ENCODE results near the gene TEX101. TPM values are rescaled to one million over a fixed set of nuclear protein-coding genes. Genes with fewer than 3 reads are reported as not detected.

TEX101 gene
- total and polyA plus RNA-seq, 9 donors = 0.17 TPM; not detected in 8

- Histone ChIP-seq H3K4me1 (ENCODE audit: control insufficient read depth, insufficient read depth, low read length) (no peaks in the 10 kb centered on the region), H3K9me3 (replicated peaks; ENCODE audit: control insufficient read depth, low read depth, low read length) (no peaks in the 10 kb centered on the region), H3K27me3 (ENCODE audit: control insufficient read depth, insufficient read depth, low read length) (no peaks in the 10 kb centered on the region), H3K36me3 (ENCODE audit: control insufficient read depth, insufficient read depth, low read length) (no peaks in the 10 kb centered on the region), H3K4me3 (ENCODE audit: low read length) (no peak overlapping the region), H3K27ac (ENCODE audit: low read length) (no peak overlapping the region)
- WGBS (ENCODE audit: insufficient coverage) = 61% methylated on average over 3 of the region's 4 CpGs
- DNase-seq = no peak
Measured at GRCh38 chr19:43416951-43417623, 2.4 kb downstream of the TEX101 start.

GRCh38 chr19:43420954-43421353, 6.3 kb downstream of the TEX101 start:
- H3K4me3 ChIP-seq (ENCODE audit: low read length) = no peak overlapping the region
- H3K27ac ChIP-seq (ENCODE audit: low read length) = no peak overlapping the region
- no peaks in the 10 kb centered on the region for H3K36me3 ChIP-seq (ENCODE audit: control insufficient read depth, insufficient read depth, low read length)
- DNase-seq = no peak
- H3K27me3 ChIP-seq (ENCODE audit: control insufficient read depth, insufficient read depth, low read length) = no peaks in the 10 kb centered on the region
- H3K9me3 ChIP-seq (replicated peaks; ENCODE audit: control insufficient read depth, low read depth, low read length) = no peaks in the 10 kb centered on the region
- H3K4me1 ChIP-seq (ENCODE audit: control insufficient read depth, insufficient read depth, low read length) = no peaks in the 10 kb centered on the region
- 86% methylated on average over 2 of the region's 6 CpGs for WGBS (ENCODE audit: insufficient coverage)

GRCh38 chr19:43422000-43422688, 7.5 kb downstream of the TEX101 start:
- no peaks in the 10 kb centered on the region for H3K27me3 ChIP-seq (ENCODE audit: control insufficient read depth, insufficient read depth, low read length)
- no peaks in the 10 kb centered on the region for H3K4me1 ChIP-seq (ENCODE audit: control insufficient read depth, insufficient read depth, low read length)
- no peaks in the 10 kb centered on the region for H3K9me3 ChIP-seq (replicated peaks; ENCODE audit: control insufficient read depth, low read depth, low read length)
- no peak overlapping the region for H3K27ac ChIP-seq (ENCODE audit: low read length)
- DNase-seq = no peak
- no peaks in the 10 kb centered on the region for H3K36me3 ChIP-seq (ENCODE audit: control insufficient read depth, insufficient read depth, low read length)
- WGBS (ENCODE audit: insufficient coverage) = no CpG with 5 or more reads among the region's 2 CpGs
- H3K4me3 ChIP-seq (ENCODE audit: low read length) = no peak overlapping the region

- no peak for DNase-seq
- Histone ChIP-seq H3K9me3 (replicated peaks; ENCODE audit: control insufficient read depth, low read depth, low read length) (no peaks in the 10 kb centered on the region), H3K36me3 (ENCODE audit: control insufficient read depth, insufficient read depth, low read length) (no peaks in the 10 kb centered on the region), H3K4me1 (ENCODE audit: control insufficient read depth, insufficient read depth, low read length) (no peaks in the 10 kb centered on the region), H3K4me3 (ENCODE audit: low read length) (no peak overlapping the region), H3K27ac (ENCODE audit: low read length) (no peak overlapping the region), H3K27me3 (ENCODE audit: control insufficient read depth, insufficient read depth, low read length) (no peaks in the 10 kb centered on the region)
- no CpG with 5 or more reads among the region's 1 CpG for WGBS (ENCODE audit: insufficient coverage)
Measured at GRCh38 chr19:43422689-43423066, 8.0 kb downstream of the TEX101 start.

- H3K36me3 ChIP-seq (ENCODE audit: control insufficient read depth, insufficient read depth, low read length) = no peaks in the 10 kb centered on the region
- H3K27me3 ChIP-seq (ENCODE audit: control insufficient read depth, insufficient read depth, low read length) = no peaks in the 10 kb centered on the region
- H3K9me3 ChIP-seq (replicated peaks; ENCODE audit: control insufficient read depth, low read depth, low read length) = no peaks in the 10 kb centered on the region
- no peak for DNase-seq
- H3K4me1 ChIP-seq (ENCODE audit: control insufficient read depth, insufficient read depth, low read length) = no peaks in the 10 kb centered on the region
- WGBS (ENCODE audit: insufficient coverage) = no CpG with 5 or more reads among the region's 5 CpGs
- H3K4me3 ChIP-seq (ENCODE audit: low read length) = no peak overlapping the region
- H3K27ac ChIP-seq (ENCODE audit: low read length) = no peak overlapping the region
Measured at GRCh38 chr19:43423779-43424178, 9.1 kb downstream of the TEX101 start.

GRCh38 chr19:43425567-43426392, 11.1 kb downstream of the TEX101 start:
- DNase-seq = peak; percentile 13
- WGBS (ENCODE audit: insufficient coverage) = 22% methylated on average over 5 of the region's 8 CpGs
- H3K27ac ChIP-seq (ENCODE audit: low read length) = no peak overlapping the region
- H3K27me3 ChIP-seq (ENCODE audit: control insufficient read depth, insufficient read depth, low read length) = no peaks in the 10 kb centered on the region
- H3K4me1 ChIP-seq (ENCODE audit: control insufficient read depth, insufficient read depth, low read length) = no peaks in the 10 kb centered on the region
- no peak overlapping the region for H3K4me3 ChIP-seq (ENCODE audit: low read length)
- no peaks in the 10 kb centered on the region for H3K36me3 ChIP-seq (ENCODE audit: control insufficient read depth, insufficient read depth, low read length)
- no peaks in the 10 kb centered on the region for H3K9me3 ChIP-seq (replicated peaks; ENCODE audit: control insufficient read depth, low read depth, low read length)

GRCh38 chr19:43429395-43429794, 14.7 kb downstream of the TEX101 start:
- WGBS (ENCODE audit: insufficient coverage) = 92% methylated on average over 3 of the region's 7 CpGs
- Histone ChIP-seq H3K4me3 (ENCODE audit: low read length) (no peak overlapping the region), H3K36me3 (ENCODE audit: control insufficient read depth, insufficient read depth, low read length) (no peaks in the 10 kb centered on the region), H3K9me3 (replicated peaks; ENCODE audit: control insufficient read depth, low read depth, low read length) (no peaks in the 10 kb centered on the region), H3K4me1 (ENCODE audit: control insufficient read depth, insufficient read depth, low read length) (no peaks in the 10 kb centered on the region), H3K27me3 (ENCODE audit: control insufficient read depth, insufficient read depth, low read length) (no peaks in the 10 kb centered on the region), H3K27ac (ENCODE audit: low read length) (no peak overlapping the region)
- DNase-seq = no peak

GRCh38 chr19:43430142-43430710, 15.5 kb downstream of the TEX101 start:
- Histone ChIP-seq H3K4me1 (ENCODE audit: control insufficient read depth, insufficient read depth, low read length) (no peaks in the 10 kb centered on the region), H3K27me3 (ENCODE audit: control insufficient read depth, insufficient read depth, low read length) (no peaks in the 10 kb centered on the region), H3K9me3 (replicated peaks; ENCODE audit: control insufficient read depth, low read depth, low read length) (no peaks in the 10 kb centered on the region), H3K27ac (ENCODE audit: low read length) (peak overlapping the region; percentile 72), H3K36me3 (ENCODE audit: control insufficient read depth, insufficient read depth, low read length) (no peaks in the 10 kb centered on the region), H3K4me3 (ENCODE audit: low read length) (no peak overlapping the region)
- WGBS (ENCODE audit: insufficient coverage) = 83% methylated on average over 3 of the region's 6 CpGs
- no peak for DNase-seq

GRCh38 chr19:43430976-43431375, 16.3 kb downstream of the TEX101 start:
- Histone ChIP-seq H3K4me1 (ENCODE audit: control insufficient read depth, insufficient read depth, low read length) (no peaks in the 10 kb centered on the region), H3K27ac (ENCODE audit: low read length) (no peak overlapping the region), H3K4me3 (ENCODE audit: low read length) (no peak overlapping the region), H3K27me3 (ENCODE audit: control insufficient read depth, insufficient read depth, low read length) (no peaks in the 10 kb centered on the region), H3K9me3 (replicated peaks; ENCODE audit: control insufficient read depth, low read depth, low read length) (no peaks in the 10 kb centered on the region), H3K36me3 (ENCODE audit: control insufficient read depth, insufficient read depth, low read length) (no peaks in the 10 kb centered on the region)
- WGBS (ENCODE audit: insufficient coverage) = no CpG with 5 or more reads among the region's 9 CpGs
- DNase-seq = no peak

GRCh38 chr19:43433358-43433673, 18.6 kb downstream of the TEX101 start:
- H3K27me3 ChIP-seq (ENCODE audit: control insufficient read depth, insufficient read depth, low read length) = no peaks in the 10 kb centered on the region
- H3K27ac ChIP-seq (ENCODE audit: low read length) = no peak overlapping the region
- no peak for DNase-seq
- no peaks in the 10 kb centered on the region for H3K36me3 ChIP-seq (ENCODE audit: control insufficient read depth, insufficient read depth, low read length)
- H3K9me3 ChIP-seq (replicated peaks; ENCODE audit: control insufficient read depth, low read depth, low read length) = no peaks in the 10 kb centered on the region
- H3K4me3 ChIP-seq (ENCODE audit: low read length) = no peak overlapping the region
- no peaks in the 10 kb centered on the region for H3K4me1 ChIP-seq (ENCODE audit: control insufficient read depth, insufficient read depth, low read length)
- WGBS (ENCODE audit: insufficient coverage) = 80% methylated on average over 1 of the region's 2 CpGs

All from muscle of leg (tissue), 11 donors.